ENCODE data around the gene SAMSN1. TPM values are rescaled to one million over a fixed set of nuclear protein-coding genes. Genes with fewer than 3 reads are reported as not detected.

Gene SAMSN1
- total and polyA plus RNA-seq, 9 of the 15 experiments (the other 6 are each of a cell fraction or from before 2014, with no cell fraction given) = 101 to 223 (median 159) TPM

- TF ChIP-seq ZBTB11 (CRISPR knock-in tag; IDR thresholded peaks at IDR 0.05) (no peak), ZNF324 (CRISPR knock-in tag; IDR thresholded peaks at IDR 0.05) (no peak), POLR2AphosphoS2 (IDR thresholded peaks at IDR 0.05; ENCODE audit: low read length) (peak; percentile 91), ZNF639 (CRISPR knock-in tag; conservative IDR thresholded peaks at IDR 0.05 in 1 of 2, IDR thresholded peaks at IDR 0.05 in 1 of 2) (no peak), RBM22 (IDR thresholded peaks at IDR 0.05; ENCODE audit: low read depth, low read length, poor library complexity, severe bottlenecking) (no peak), JUN (IDR thresholded peaks at IDR 0.05; ENCODE audit: borderline replicate concordance, low read depth, low read length) (no peak), JUN (CRISPR knock-in tag; IDR thresholded peaks at IDR 0.05; ENCODE audit: borderline replicate concordance) (no peak), SIN3A (IDR thresholded peaks at IDR 0.05; ENCODE audit: borderline replicate concordance in 2 of 2, control insufficient read depth in 1 of 2, low read depth in 2 of 2, low read length in 2 of 2) (0 out of 4 replicates have a peak, but pooled peaks of 1 of the 2 experiments have one; percentile 14), PURB (CRISPR knock-in tag; IDR thresholded peaks at IDR 0.05; ENCODE audit: low read depth) (no peak), TFAM (CRISPR knock-in tag; conservative IDR thresholded peaks at IDR 0.05) (no peak), THRAP3 (IDR thresholded peaks at IDR 0.05; ENCODE audit: borderline replicate concordance) (no peak), ZNF586 (CRISPR knock-in tag; conservative IDR thresholded peaks at IDR 0.05) (no peak), MYBL2 (IDR thresholded peaks at IDR 0.05; ENCODE audit: low read depth) (no peak), MYBL2 (CRISPR knock-in tag; IDR thresholded peaks at IDR 0.05; ENCODE audit: borderline replicate concordance) (no peak), FOXJ3 (CRISPR knock-in tag; IDR thresholded peaks at IDR 0.05) (no peak), FOS (IDR thresholded peaks at IDR 0.05; ENCODE audit: extremely low read depth, insufficient read length) (no peak), ARID4B (CRISPR knock-in tag; IDR thresholded peaks at IDR 0.05) (no peak)
Observed at GRCh38 chr21:14484188-14485009, 61.7 kb downstream of the SAMSN1 start (continued).

Measured in K562 (cell line).